ENCODE measurements around the gene PRKG1. TPM values are rescaled to one million over a fixed set of nuclear protein-coding genes. Genes with fewer than 3 reads are reported as not detected.
A peak's percentile ranks its signal among the peaks of the same experiment; 100 is the strongest.

Gene PRKG1
- total and polyA plus RNA-seq, 2 donors (not counting 1 experiment from before 2014, with no cell fraction given): 45.8 to 71.8 TPM

GRCh38 chr10:51092402-51092801, 18.1 kb downstream of the PRKG1 start:
- Histone ChIP-seq H3K79me2 (ENCODE audit: control insufficient read depth, insufficient read depth, low read length) (peaks cover 20% of the 10 kb centered on the region), H3K4me3 (replicated peaks in 1 of 4; ENCODE audit: control extremely low read depth in 1 of 4, insufficient read depth in 1 of 4, low read depth in 3 of 4, low read length in 4 of 4) (no peak overlapping the region), H3K4me1 (ENCODE audit: control insufficient read depth, extremely low read depth, insufficient read depth, low read length) (no peaks in the 10 kb centered on the region), H3K9ac (ENCODE audit: insufficient read depth, low read length) (no peak overlapping the region), H3K4me2 (ENCODE audit: extremely low read depth, insufficient read depth, low read length) (no peak overlapping the region), H3K27me3 (ENCODE audit: control insufficient read depth, insufficient read depth, low read length) (no peaks in the 10 kb centered on the region), H4K20me1 (ENCODE audit: control insufficient read depth, extremely low read depth, insufficient read depth, low read length) (peaks cover 2% of the 10 kb centered on the region), H3K9me3 (ENCODE audit: control insufficient read depth, insufficient read depth, low read depth, low read length) (no peaks in the 10 kb centered on the region), H3K27ac (ENCODE audit: insufficient read depth, low read length) (no peak overlapping the region), H3K36me3 (ENCODE audit: control insufficient read depth, insufficient read depth, low read length) (no peaks in the 10 kb centered on the region), H2AFZ (ENCODE audit: low read length) (no peak overlapping the region)
- peak; percentile 66 to 68 for DNase-seq (ENCODE audit: low read depth in 2 of 2)
- no peak for TF ChIP-seq CTCF (conservative IDR thresholded peaks at IDR 0.05 in 1 of 2, IDR thresholded peaks at IDR 0.05 in 1 of 2; ENCODE audit: low read depth in 1 of 2, low read length in 2 of 2)
- no peak for TF ChIP-seq EZH2 (IDR thresholded peaks at IDR 0.05; ENCODE audit: low read length, missing control alignments)

DNA sequence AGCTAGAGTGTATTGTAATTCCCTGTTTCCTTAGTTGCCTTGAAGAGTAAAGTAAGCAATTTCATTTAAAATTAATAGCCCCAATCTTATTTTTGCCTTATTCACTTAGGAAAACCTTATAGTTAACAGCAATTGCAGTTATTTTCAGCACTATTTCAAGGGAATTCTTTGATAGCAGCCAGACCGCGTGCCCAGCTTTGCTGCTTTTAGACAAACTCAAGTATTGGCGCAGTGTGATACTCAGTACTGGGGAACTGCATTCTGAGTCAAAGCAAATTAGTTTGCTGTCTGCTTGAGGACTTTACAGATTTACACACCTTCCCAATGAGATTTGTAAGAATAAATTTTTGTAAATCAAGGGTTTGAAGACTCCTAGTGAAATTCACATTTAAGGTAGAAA, 21.2 kb downstream of the PRKG1 start:
- TF ChIP-seq CTCF (conservative IDR thresholded peaks at IDR 0.05 in 1 of 2, IDR thresholded peaks at IDR 0.05 in 1 of 2; ENCODE audit: low read depth in 1 of 2, low read length in 2 of 2) (no peak), EZH2 (IDR thresholded peaks at IDR 0.05; ENCODE audit: low read length, missing control alignments) (no peak)
- no peak overlapping the region for H3K4me2 ChIP-seq (ENCODE audit: extremely low read depth, insufficient read depth, low read length)
- H2AFZ ChIP-seq (ENCODE audit: low read length): no peak overlapping the region
- no peak overlapping the region for H3K9ac ChIP-seq (ENCODE audit: insufficient read depth, low read length)
- no peak for DNase-seq (ENCODE audit: low read depth in 2 of 2)
- H3K9me3 ChIP-seq (ENCODE audit: control insufficient read depth, insufficient read depth, low read depth, low read length): no peaks in the 10 kb centered on the region
- H3K27ac ChIP-seq (ENCODE audit: insufficient read depth, low read length): no peak overlapping the region
- no peaks in the 10 kb centered on the region for H3K4me1 ChIP-seq (ENCODE audit: control insufficient read depth, extremely low read depth, insufficient read depth, low read length)
- H4K20me1 ChIP-seq (ENCODE audit: control insufficient read depth, extremely low read depth, insufficient read depth, low read length): no peaks in the 10 kb centered on the region
- H3K27me3 ChIP-seq (ENCODE audit: control insufficient read depth, insufficient read depth, low read length): no peaks in the 10 kb centered on the region
- peaks cover 14% of the 10 kb centered on the region for H3K79me2 ChIP-seq (ENCODE audit: control insufficient read depth, insufficient read depth, low read length)
- no peaks in the 10 kb centered on the region for H3K36me3 ChIP-seq (ENCODE audit: control insufficient read depth, insufficient read depth, low read length)
- no peak overlapping the region for H3K4me3 ChIP-seq (replicated peaks in 1 of 4; ENCODE audit: control extremely low read depth in 1 of 4, insufficient read depth in 1 of 4, low read depth in 3 of 4, low read length in 4 of 4)

- H3K79me2 ChIP-seq (ENCODE audit: control insufficient read depth, insufficient read depth, low read length): peaks cover 14% of the 10 kb centered on the region
- H3K36me3 ChIP-seq (ENCODE audit: control insufficient read depth, insufficient read depth, low read length): no peaks in the 10 kb centered on the region
- H4K20me1 ChIP-seq (ENCODE audit: control insufficient read depth, extremely low read depth, insufficient read depth, low read length): no peaks in the 10 kb centered on the region
- H3K27ac ChIP-seq (ENCODE audit: insufficient read depth, low read length): no peak overlapping the region
- no peak overlapping the region for H2AFZ ChIP-seq (ENCODE audit: low read length)
- H3K4me2 ChIP-seq (ENCODE audit: extremely low read depth, insufficient read depth, low read length): no peak overlapping the region
- no peaks in the 10 kb centered on the region for H3K4me1 ChIP-seq (ENCODE audit: control insufficient read depth, extremely low read depth, insufficient read depth, low read length)
- no peaks in the 10 kb centered on the region for H3K9me3 ChIP-seq (ENCODE audit: control insufficient read depth, insufficient read depth, low read depth, low read length)
- H3K27me3 ChIP-seq (ENCODE audit: control insufficient read depth, insufficient read depth, low read length): no peaks in the 10 kb centered on the region
- H3K9ac ChIP-seq (ENCODE audit: insufficient read depth, low read length): no peak overlapping the region
- TF ChIP-seq EZH2 (IDR thresholded peaks at IDR 0.05; ENCODE audit: low read length, missing control alignments) (no peak), CTCF (conservative IDR thresholded peaks at IDR 0.05 in 1 of 2, IDR thresholded peaks at IDR 0.05 in 1 of 2; ENCODE audit: low read depth in 1 of 2, low read length in 2 of 2) (no peak)
- no peak overlapping the region for H3K4me3 ChIP-seq (replicated peaks in 1 of 4; ENCODE audit: control extremely low read depth in 1 of 4, insufficient read depth in 1 of 4, low read depth in 3 of 4, low read length in 4 of 4)
- no peak for DNase-seq (ENCODE audit: low read depth in 2 of 2)
Observed at GRCh38 chr10:51097546-51097945, 23.3 kb downstream of the PRKG1 start.
